GM12878 (cell line): Measurements from ENCODE around the gene FADS1. TPM values are rescaled to one million over a fixed set of nuclear protein-coding genes. Genes with fewer than 3 reads are reported as not detected.

Experiments
- ATAC-seq: fragments of 200-7000 bp; cut with Tn5 transposase; 3 replicates; pipeline ENCODE4 v1.9.1; 2020; ENCODE audit warnings: mild to moderate bottlenecking, moderate library complexity
- BruUV-seq: library from RNA; stranded (reverse); fragments of 400-500 nt; replicated peaks from 2 replicates; lab custom pipeline; 2021; lab: Mats Ljungman, UMichigan
- CTCF ChIA-PET: fragments of 300-600 bp; sonication (Branson Sonifier 250); formaldehyde crosslinking; extraction: SDS; loops from one replicate; lab custom pipeline; 2021; ENCODE audit warnings: inconsistent platforms; lab: Yijun Ruan, JAX
- POLR2A ChIA-PET: fragments of 350-600 bp; formaldehyde crosslinking; extraction: SDS; loops from one replicate; lab custom pipeline; 2021; ENCODE audit warnings: inconsistent platforms; lab: Charles Lee
- RAD21 ChIA-PET: fragments of 300-600 bp; sonication (Branson Sonifier 250); formaldehyde crosslinking; loops from one replicate; lab custom pipeline; 2023; ENCODE audit warnings: antibody characterized with exemption; ENCODE audit not compliant: unreplicated experiment; lab: Charles Lee
- SMC1A ChIA-PET: fragments of 300-600 bp; sonication (Branson Sonifier 250); formaldehyde crosslinking; loops from one replicate; lab custom pipeline; 2023; ENCODE audit not compliant: unreplicated experiment, uncharacterized antibody; lab: Charles Lee
- DNase-seq: peaks from one replicate; pipeline ENCODE4 v3.0.0-alpha.2; 2011; ENCODE audit warnings: low read depth, low spot score
- FAIRE-seq: peaks from 3 replicates; lab custom pipeline; 2011; peaks lifted over from hg19 to GRCh38; lab: Jason Lieb, UNC
- H2AFZ ChIP-seq: 2 replicates; pipeline ENCODE4 v1.6.0; 2011; ENCODE audit warnings: low read depth, low read length, control low read depth; ENCODE audit not compliant: control insufficient read depth
- H3K27ac ChIP-seq: 2 replicates; pipeline ENCODE4 v1.5.1; 2011; ENCODE audit warnings: control low read depth; ENCODE audit not compliant: control insufficient read depth, insufficient read depth
- H3K27me3 ChIP-seq, 2 experiments: replicated peaks in 1 of 2; 2 replicates each; pipeline versions ENCODE4 v1.6.0 to v1.6.1; 2011; ENCODE audit warnings: low read length in 1 of 2; ENCODE audit not compliant: control insufficient read depth in 2 of 2, insufficient read depth in 2 of 2
- H3K36me3 ChIP-seq, 2 experiments: 2 replicates each; pipeline ENCODE4 v1.5.1; 2011; ENCODE audit warnings: low read length in 1 of 2; ENCODE audit not compliant: control insufficient read depth in 2 of 2, insufficient read depth in 2 of 2
- H3K4me1 ChIP-seq: 2 replicates; pipeline ENCODE4 v1.6.1; 2011; ENCODE audit warnings: mild to moderate bottlenecking, low read length, moderate library complexity, mixed read lengths; ENCODE audit not compliant: control insufficient read depth, insufficient read depth
- H3K4me2 ChIP-seq: 2 replicates; pipeline ENCODE4 v1.6.0; 2011; ENCODE audit warnings: control low read depth; ENCODE audit not compliant: control insufficient read depth, insufficient read depth
- H3K4me3 ChIP-seq: fragments of 200-600 bp; sonication (generic); 2 replicates; pipeline ENCODE4 v1.5.1; 2016
- H3K79me2 ChIP-seq: 2 replicates; pipeline ENCODE4 v1.6.0; 2011; ENCODE audit warnings: low read length; ENCODE audit not compliant: control insufficient read depth, insufficient read depth
- H3K9ac ChIP-seq: 2 replicates; pipeline ENCODE4 v1.8.0; 2011; ENCODE audit warnings: low read length, control low read depth, mixed read lengths; ENCODE audit not compliant: control insufficient read depth, insufficient read depth
- H3K9me3 ChIP-seq: replicated peaks from 3 replicates; pipeline ENCODE4 v1.5.1; 2011; ENCODE audit warnings: mild to moderate bottlenecking, low read length; ENCODE audit not compliant: control insufficient read depth, insufficient read depth
- H4K20me1 ChIP-seq: 2 replicates; pipeline ENCODE4 v1.6.0; 2011; ENCODE audit not compliant: control insufficient read depth, insufficient read depth
- BCL3 ChIP-seq: IDR thresholded peaks from 2 replicates; pipeline ENCODE4 v1.6.1; 2011; ENCODE audit warnings: borderline replicate concordance, low read depth, mild to moderate bottlenecking, moderate library complexity, low read length; ENCODE audit not compliant: insufficient read depth, poor library complexity, severe bottlenecking
- FOXK2 ChIP-seq: fragments of 450-650 bp; IDR thresholded peaks from 2 replicates; pipeline ENCODE4 v1.6.1; 2017; ENCODE audit warnings: mild to moderate bottlenecking, moderate library complexity
- IKZF2 ChIP-seq, 2 experiments: fragments of 450-650 bp; IDR thresholded peaks; 2 replicates each; pipeline ENCODE4 v1.6.1; 2017; ENCODE audit warnings: mild to moderate bottlenecking in 2 of 2, moderate library complexity in 2 of 2
- NBN ChIP-seq: fragments of 450-650 bp; IDR thresholded peaks from 2 replicates; pipeline ENCODE4 v1.6.1; 2016
- RFX5 ChIP-seq: IDR thresholded peaks from 2 replicates; pipeline ENCODE4 v1.6.1; 2011; ENCODE audit warnings: low read depth, low read length, improper control_type of control experiment
- SIX5 ChIP-seq: IDR thresholded peaks from 2 replicates; pipeline ENCODE4 v1.6.1; 2011; ENCODE audit warnings: mild to moderate bottlenecking, low read depth, low read length, moderate library complexity; ENCODE audit not compliant: severe bottlenecking
- SMAD1 ChIP-seq: fragments of 450-650 bp; IDR thresholded peaks from 2 replicates; pipeline ENCODE4 v1.6.1; 2018; ENCODE audit warnings: mild to moderate bottlenecking, low read depth; ENCODE audit not compliant: partially characterized antibody
- SUZ12 ChIP-seq: fragments of 200-600 bp; sonication (generic); IDR thresholded peaks from one replicate; pipeline ENCODE4 v1.6.1; 2018; ENCODE audit warnings: antibody characterized with exemption, mild to moderate bottlenecking; ENCODE audit not compliant: unreplicated experiment
- ZNF687 ChIP-seq: fragments of 450-650 bp; IDR thresholded peaks from 2 replicates; pipeline ENCODE4 v1.6.1; 2017; ENCODE audit warnings: mild to moderate bottlenecking, moderate library complexity
- WGBS: methylation state at CpG from one replicate; pipeline ENCODE4 v1.1.6; 2016; ENCODE audit warnings: low lambda C conversion rate; ENCODE audit not compliant: insufficient replicate concordance, insufficient coverage; ENCODE audit errors: missing lambda C conversion rate; 5-methylcytosine and 5-hydroxymethylcytosine counted together
- in situ Hi-C: fragments of 300-500 bp; cut with MboI; formaldehyde crosslinking; loops from 9 replicates; pipeline ENCODE4 v1.14.3; 2018; ENCODE audit warnings: mixed read lengths
- intact Hi-C: fragments of 100-400 bp; cut with micrococcal nuclease; formaldehyde crosslinking; loops from one replicate; pipeline ENCODE4 v1.14.2; 2022; ENCODE audit not compliant: unreplicated experiment
- polyA plus RNA-seq, 11 experiments: library from polyadenylated mRNA; depleted of rRNA in 4 of 11; unstranded in 6 of 11; stranded (reverse) in 5 of 11; fragments of >200 nt; fragmentation: Nextera tagmentation in 4 of 11; fragmentation: Illumina TruSeq in 1 of 11; extraction: Ambion mirVana in 4 of 11; extraction: Trizol in 1 of 11; gene quantifications; 1 replicate in 1 of 11; 2 replicates in 10 of 11; pipeline versions ENCODE4 v1.2.1 to v1.2.3, GENCODE V29; 2011 to 2016; ENCODE audit warnings: inconsistent platforms in 2 of 11, missing spikeins in 2 of 11, low read depth in 1 of 11
- total RNA-seq, 4 experiments: library from RNA; depleted of rRNA in 3 of 4; stranded (reverse); fragments of >200 nt in 3 of 4; fragmentation: Illumina TruSeq in 1 of 4; extraction: Trizol in 1 of 4; gene quantifications; 2 replicates each; pipeline versions ENCODE4 v1.2.1 to v1.2.3, GENCODE V29; 2013 to 2021
- TF ChIP-seq, protein P1 (sequence below): fragments of 450-650 bp; IDR thresholded peaks from 2 replicates; pipeline ENCODE4 v1.6.1; 2017; ENCODE audit warnings: mild to moderate bottlenecking, moderate library complexity

Gene FADS1
- total and polyA plus RNA-seq, 10 of the 15 experiments (the other 5 are each of a cell fraction or from before 2014, with no cell fraction given): 8.8 to 73.9 (median 39.0) TPM

GRCh38 chr11:61754534-61755482 lies 62.0 kb downstream of the FADS1 start:
- ChIA-PET CTCF (interaction anchor here (0.8 to 4.6 kb wide), 4 partner anchors 21 to 43 kb away, joined by 4 to 35 read pairs (median 8); partner anchors contain the start of genes FEN1 and TMEM258), RAD21 (interaction anchor here (1.2 kb wide), 1 partner anchor 80 kb away, joined by 6 read pairs; no protein-coding TSS in a partner anchor), SMC1A (interaction anchor here (0.6 to 3.6 kb wide), 3 partner anchors 33 to 217 kb away, joined by 3 to 15 read pairs (median 3); no protein-coding TSS in a partner anchor), POLR2A (interaction anchor here (1.2 to 8.0 kb wide), 8 partner anchors 24 to 214 kb away, joined by 3 to 60 read pairs (median 5); partner anchors contain the start of genes FADS2, FEN1, FTH1 and TMEM258)
- 68% methylated on average over 31 of the region's 31 CpGs for WGBS
- no peak overlapping the region for H3K4me3 ChIP-seq
- FAIRE-seq (no peak), ATAC-seq (no peak), DNase-seq (no peak)
- H3K4me1 ChIP-seq: peaks cover 8% of the 10 kb centered on the region
- H4K20me1 ChIP-seq: no peaks in the 10 kb centered on the region
- no peak overlapping the region for H3K27ac ChIP-seq
- in situ Hi-C loops (no loop called here), intact Hi-C loops (no loop called here)
- no peaks in the 10 kb centered on the region for H3K36me3 ChIP-seq
- no TSS peak for BruUV-seq
- no peak overlapping the region for H3K4me2 ChIP-seq
- no peaks in the 10 kb centered on the region for H3K79me2 ChIP-seq
- H3K9me3 ChIP-seq: no peaks in the 10 kb centered on the region
- no peaks in the 10 kb centered on the region; a peak in 1 of 4 replicates for H3K27me3 ChIP-seq
- H3K9ac ChIP-seq: no peak overlapping the region
- H2AFZ ChIP-seq: no peak overlapping the region
- TF ChIP-seq SIX5: no peak
- TF ChIP-seq FOXK2: no peak
- no peak for TF ChIP-seq BCL3
- peak; percentile 13 for TF ChIP-seq SMAD1
- no peak for TF ChIP-seq RFX5
- no peak for TF ChIP-seq SUZ12
- TF ChIP-seq ZNF687: peak; percentile 52; the same call in 1 of the 2 replicates
- TF ChIP-seq NBN: no peak
- TF ChIP-seq, protein P1, sequence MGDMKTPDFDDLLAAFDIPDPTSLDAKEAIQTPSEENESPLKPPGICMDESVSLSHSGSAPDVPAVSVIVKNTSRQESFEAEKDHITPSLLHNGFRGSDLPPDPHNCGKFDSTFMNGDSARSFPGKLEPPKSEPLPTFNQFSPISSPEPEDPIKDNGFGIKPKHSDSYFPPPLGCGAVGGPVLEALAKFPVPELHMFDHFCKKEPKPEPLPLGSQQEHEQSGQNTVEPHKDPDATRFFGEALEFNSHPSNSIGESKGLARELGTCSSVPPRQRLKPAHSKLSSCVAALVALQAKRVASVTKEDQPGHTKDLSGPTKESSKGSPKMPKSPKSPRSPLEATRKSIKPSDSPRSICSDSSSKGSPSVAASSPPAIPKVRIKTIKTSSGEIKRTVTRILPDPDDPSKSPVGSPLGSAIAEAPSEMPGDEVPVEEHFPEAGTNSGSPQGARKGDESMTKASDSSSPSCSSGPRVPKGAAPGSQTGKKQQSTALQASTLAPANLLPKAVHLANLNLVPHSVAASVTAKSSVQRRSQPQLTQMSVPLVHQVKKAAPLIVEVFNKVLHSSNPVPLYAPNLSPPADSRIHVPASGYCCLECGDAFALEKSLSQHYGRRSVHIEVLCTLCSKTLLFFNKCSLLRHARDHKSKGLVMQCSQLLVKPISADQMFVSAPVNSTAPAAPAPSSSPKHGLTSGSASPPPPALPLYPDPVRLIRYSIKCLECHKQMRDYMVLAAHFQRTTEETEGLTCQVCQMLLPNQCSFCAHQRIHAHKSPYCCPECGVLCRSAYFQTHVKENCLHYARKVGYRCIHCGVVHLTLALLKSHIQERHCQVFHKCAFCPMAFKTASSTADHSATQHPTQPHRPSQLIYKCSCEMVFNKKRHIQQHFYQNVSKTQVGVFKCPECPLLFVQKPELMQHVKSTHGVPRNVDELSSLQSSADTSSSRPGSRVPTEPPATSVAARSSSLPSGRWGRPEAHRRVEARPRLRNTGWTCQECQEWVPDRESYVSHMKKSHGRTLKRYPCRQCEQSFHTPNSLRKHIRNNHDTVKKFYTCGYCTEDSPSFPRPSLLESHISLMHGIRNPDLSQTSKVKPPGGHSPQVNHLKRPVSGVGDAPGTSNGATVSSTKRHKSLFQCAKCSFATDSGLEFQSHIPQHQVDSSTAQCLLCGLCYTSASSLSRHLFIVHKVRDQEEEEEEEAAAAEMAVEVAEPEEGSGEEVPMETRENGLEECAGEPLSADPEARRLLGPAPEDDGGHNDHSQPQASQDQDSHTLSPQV: no peak
- no peak for TF ChIP-seq IKZF2 (IDR thresholded peaks at IDR 0.05)
